IMR-90 (cell line): ENCODE measurements around the gene SLC16A5. TPM values are rescaled to one million over a fixed set of nuclear protein-coding genes. Genes with fewer than 3 reads are reported as not detected.

Source experiments
- ATAC-seq: fragments of 200-7000 bp; cut with Tn5 transposase; 2 replicates; pipeline ENCODE4 v1.9.1; 2020; ENCODE audit warnings: low read depth, mild to moderate bottlenecking, moderate library complexity
- BruUV-seq: library from RNA; stranded (reverse); fragments of 400-500 nt; replicated peaks from 2 replicates; lab custom pipeline; 2021; lab: Mats Ljungman, UMichigan
- CTCF ChIA-PET: fragments of 300-600 bp; formaldehyde crosslinking; extraction: SDS; loops from one replicate; lab custom pipeline; 2021; ENCODE audit warnings: antibody characterized with exemption; lab: Yijun Ruan, JAX
- POLR2A ChIA-PET: fragments of 300-600 bp; sonication (Branson Sonifier 250); formaldehyde crosslinking; loops from one replicate; lab custom pipeline; 2022; ENCODE audit warnings: antibody characterized with exemption; ENCODE audit not compliant: unreplicated experiment; lab: Charles Lee
- DNase-seq: peaks from one replicate; pipeline ENCODE4 v3.0.0; 2013
- H2AFZ ChIP-seq: replicated peaks from 2 replicates; pipeline ENCODE3; 2013; ENCODE audit warnings: low read length, mild to moderate bottlenecking; ENCODE audit not compliant: poor library complexity
- H2AK5ac ChIP-seq: 2 replicates; pipeline ENCODE4 v1.6.1; 2013; ENCODE audit warnings: low read depth, low read length, inconsistent platforms
- H2AK9ac ChIP-seq: replicated peaks from 2 replicates; pipeline ENCODE3; 2013; ENCODE audit warnings: mild to moderate bottlenecking, low read depth, low read length, moderate library complexity; ENCODE audit not compliant: poor library complexity
- H2BK120ac ChIP-seq: 2 replicates; pipeline ENCODE4 v1.6.1; 2013; ENCODE audit warnings: low read depth, low read length, inconsistent platforms
- H2BK15ac ChIP-seq: 3 replicates; pipeline ENCODE4 v1.6.1; 2013; ENCODE audit warnings: low read depth, low read length, inconsistent platforms
- H2BK20ac ChIP-seq: 2 replicates; pipeline ENCODE4 v1.6.1; 2013; ENCODE audit warnings: low read depth, mild to moderate bottlenecking, inconsistent platforms, low read length, moderate library complexity
- H2BK5ac ChIP-seq: 2 replicates; pipeline ENCODE4 v1.6.1; 2013; ENCODE audit warnings: mild to moderate bottlenecking, low read depth, low read length, inconsistent platforms; ENCODE audit not compliant: poor library complexity, severe bottlenecking
- H3K14ac ChIP-seq: replicated peaks from 2 replicates; pipeline ENCODE4 v1.6.1; 2013; ENCODE audit warnings: low read depth, low read length, inconsistent platforms
- H3K18ac ChIP-seq: 2 replicates; pipeline ENCODE4 v1.6.1; 2013; ENCODE audit warnings: low read depth, low read length, control low read depth
- H3K23ac ChIP-seq: 2 replicates; pipeline ENCODE4 v1.6.1; 2013; ENCODE audit warnings: low read depth, low read length, inconsistent platforms
- H3K27ac ChIP-seq: 2 replicates; pipeline ENCODE4 v1.5.1; 2013; ENCODE audit warnings: mild to moderate bottlenecking, control low read depth, low read length; ENCODE audit not compliant: insufficient read depth
- H3K27me3 ChIP-seq: 2 replicates; pipeline ENCODE4 v1.6.1; 2013; ENCODE audit warnings: low read length; ENCODE audit not compliant: control insufficient read depth, insufficient read depth
- H3K36me3 ChIP-seq: 2 replicates; pipeline ENCODE4 v1.6.1; 2013; ENCODE audit warnings: low read length, mixed read lengths; ENCODE audit not compliant: control insufficient read depth, insufficient read depth
- H3K4ac ChIP-seq: 2 replicates; pipeline ENCODE4 v1.6.1; 2013; ENCODE audit warnings: low read depth, low read length, inconsistent platforms
- H3K4me1 ChIP-seq: 2 replicates; pipeline ENCODE4 v1.6.1; 2013; ENCODE audit warnings: low read length, mixed read lengths; ENCODE audit not compliant: control insufficient read depth, insufficient read depth
- H3K4me2 ChIP-seq: 2 replicates; pipeline ENCODE4 v1.6.1; 2013; ENCODE audit warnings: low read depth, mild to moderate bottlenecking, control low read depth, low read length, moderate library complexity
- H3K4me3 ChIP-seq: 2 replicates; pipeline ENCODE4 v1.5.1; 2013; ENCODE audit warnings: low read depth, mild to moderate bottlenecking, control low read depth, low read length, moderate library complexity; ENCODE audit not compliant: insufficient read depth
- H3K56ac ChIP-seq: 2 replicates; pipeline ENCODE4 v1.6.1; 2013; ENCODE audit warnings: low read length, inconsistent platforms; ENCODE audit not compliant: insufficient read depth; ENCODE audit errors: extremely low read depth
- H3K79me1 ChIP-seq, 2 experiments: 2 replicates each; pipeline ENCODE4 v1.6.1; 2013; ENCODE audit warnings: low read length in 2 of 2, inconsistent platforms in 1 of 2, low read depth in 1 of 2
- H3K9ac ChIP-seq: 2 replicates; pipeline ENCODE4 v1.6.1; 2013; ENCODE audit warnings: low read depth, low read length, control low read depth
- H3K9me1 ChIP-seq: 2 replicates; pipeline ENCODE4 v1.6.1; 2013; ENCODE audit warnings: low read length, inconsistent platforms; ENCODE audit not compliant: insufficient read depth
- H3K9me3 ChIP-seq: 2 replicates; pipeline ENCODE4 v1.6.1; 2013; ENCODE audit warnings: low read length; ENCODE audit not compliant: control insufficient read depth, insufficient read depth
- H4K20me1 ChIP-seq: 2 replicates; pipeline ENCODE4 v1.6.1; 2013; ENCODE audit warnings: low read length, inconsistent platforms; ENCODE audit not compliant: insufficient read depth
- H4K5ac ChIP-seq: 2 replicates; pipeline ENCODE4 v1.6.1; 2013; ENCODE audit warnings: mild to moderate bottlenecking, low read depth, low read length, control low read depth
- H4K8ac ChIP-seq, 2 experiments: 2 replicates each; pipeline ENCODE4 v1.6.1; 2013; ENCODE audit warnings: low read depth in 2 of 2, low read length in 2 of 2, control low read depth in 1 of 2, inconsistent platforms in 1 of 2
- H4K91ac ChIP-seq: 2 replicates; pipeline ENCODE4 v1.6.1; 2013; ENCODE audit warnings: low read depth, low read length, inconsistent platforms; ENCODE audit not compliant: insufficient read depth
- WGBS, 2 experiments: methylation state at CpG; one replicate each; pipeline versions ENCODE4 v1.1.5 to v1.1.7; 2013; ENCODE audit warnings: missing lambda C conversion rate in 2 of 2; ENCODE audit not compliant: insufficient read length in 1 of 2; ENCODE audit errors: extremely low coverage in 2 of 2; 5-methylcytosine and 5-hydroxymethylcytosine counted together
- dilution Hi-C: fragments of 300-500 bp; cut with HindIII; formaldehyde crosslinking; loops from one replicate; pipeline ENCODE4 v1.14.3; 2018; ENCODE audit warnings: low sequenced_read_pairs; ENCODE audit not compliant: unreplicated experiment
- in situ Hi-C: fragments of 300-500 bp; cut with MboI; formaldehyde crosslinking; loops from 3 replicates; pipeline ENCODE4 v1.14.3; 2019; ENCODE audit warnings: low sequenced_read_pairs, inconsistent platforms, mixed read lengths
- intact Hi-C: fragments of 100-400 bp; cut with micrococcal nuclease; formaldehyde crosslinking; loops from 2 replicates; pipeline ENCODE4 v1.10.0; 2022
- polyA plus RNA-seq, 3 experiments: library from polyadenylated mRNA; depleted of rRNA; stranded (reverse); fragments of >200 nt; gene quantifications; 2 replicates each; pipeline ENCODE4 v1.2.3, GENCODE V29; 2012; ENCODE audit warnings: low replicate concordance in 1 of 3
- total RNA-seq: library from RNA; depleted of rRNA; stranded (reverse); fragments of >200 nt; gene quantifications from 2 replicates; pipeline ENCODE4 v1.2.3, GENCODE V29; 2012
- TF ChIP-seq, protein P1 (sequence below): conservative IDR thresholded peaks from 2 replicates; pipeline ENCODE4 v1.5.1; 2012; ENCODE audit warnings: mild to moderate bottlenecking, low read depth, low read length, improper control_type of control experiment

Gene SLC16A5
- total and polyA plus RNA-seq, 2 of the 4 experiments (the other 2 are of a cell fraction): 1.8 to 7.1 TPM

DNA sequence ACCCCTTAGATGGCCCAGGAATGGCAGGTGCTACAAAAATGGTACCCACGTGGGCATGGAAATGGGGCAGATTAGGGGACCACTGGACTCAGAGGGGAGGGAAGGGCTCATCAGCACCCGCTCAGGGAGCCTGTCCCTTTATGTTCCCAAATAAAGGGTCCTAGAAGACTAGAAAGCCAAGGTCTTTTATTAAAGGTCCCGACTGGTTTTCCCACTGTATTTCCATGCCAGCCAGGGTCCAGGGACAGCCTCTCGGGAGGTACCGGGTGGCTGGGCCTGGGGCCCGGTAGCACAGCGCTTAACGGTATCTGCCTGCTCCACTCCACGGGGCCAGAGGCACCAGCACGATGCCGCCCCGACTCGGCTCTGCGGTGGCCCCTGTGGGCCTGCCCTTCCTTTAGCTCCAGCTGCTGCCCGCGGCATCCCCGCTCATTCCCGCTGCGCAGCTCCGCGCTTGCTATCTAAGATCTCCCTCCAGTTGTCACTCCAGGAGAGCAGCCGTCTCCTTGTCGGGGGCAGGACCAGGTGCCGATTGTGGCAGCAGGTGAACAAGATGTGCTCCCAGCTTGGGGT lies 42.4 kb downstream of the SLC16A5 start:
- intact Hi-C loops: no loop called here
- DNase-seq: no peak
- H2AFZ ChIP-seq: peak overlapping the region; percentile 95
- H2BK5ac ChIP-seq: no peak overlapping the region
- peak overlapping the region; percentile 26 for H2AK9ac ChIP-seq
- H2BK20ac ChIP-seq: no peak overlapping the region
- no peaks in the 10 kb centered on the region for H3K9me3 ChIP-seq
- H3K18ac ChIP-seq: no peak overlapping the region
- in situ Hi-C loops: no loop called here
- no peak overlapping the region for H4K8ac ChIP-seq
- H3K9ac ChIP-seq: no peak overlapping the region; the same call in 1 of the 2 replicates
- H3K9me1 ChIP-seq: peaks cover 19% of the 10 kb centered on the region; the same call in 1 of the 2 replicates
- CTCF ChIA-PET: interaction anchor here (1.1 kb wide), 1 partner anchor 15 kb away, joined by 3 read pairs; no protein-coding TSS in a partner anchor
- no peak overlapping the region for H3K27ac ChIP-seq
- H3K23ac ChIP-seq: 0 out of 2 replicates have a peak overlapping the region, but pooled peaks have one; percentile 78
- BruUV-seq: TSS peak; percentile 33
- no peak overlapping the region for H4K5ac ChIP-seq
- H3K4ac ChIP-seq: no peak overlapping the region
- POLR2A ChIA-PET: no interaction called here
- H3K56ac ChIP-seq: no peak overlapping the region
- no peak for ATAC-seq
- H4K91ac ChIP-seq: no peak overlapping the region
- WGBS, 2 experiments: 90% methylated on average over 13 of the region's 24 CpGs; no CpG with 5 or more reads in 1 of the 2 experiments
- no peak overlapping the region; the same call in 1 of the 2 replicates for H3K4me2 ChIP-seq
- no peak overlapping the region; the same call in 1 of the 2 replicates for H2AK5ac ChIP-seq
- peaks cover 15% of the 10 kb centered on the region for H3K36me3 ChIP-seq
- H2BK120ac ChIP-seq: no peak overlapping the region
- no peak overlapping the region for H3K14ac ChIP-seq
- TF ChIP-seq, protein P1, sequence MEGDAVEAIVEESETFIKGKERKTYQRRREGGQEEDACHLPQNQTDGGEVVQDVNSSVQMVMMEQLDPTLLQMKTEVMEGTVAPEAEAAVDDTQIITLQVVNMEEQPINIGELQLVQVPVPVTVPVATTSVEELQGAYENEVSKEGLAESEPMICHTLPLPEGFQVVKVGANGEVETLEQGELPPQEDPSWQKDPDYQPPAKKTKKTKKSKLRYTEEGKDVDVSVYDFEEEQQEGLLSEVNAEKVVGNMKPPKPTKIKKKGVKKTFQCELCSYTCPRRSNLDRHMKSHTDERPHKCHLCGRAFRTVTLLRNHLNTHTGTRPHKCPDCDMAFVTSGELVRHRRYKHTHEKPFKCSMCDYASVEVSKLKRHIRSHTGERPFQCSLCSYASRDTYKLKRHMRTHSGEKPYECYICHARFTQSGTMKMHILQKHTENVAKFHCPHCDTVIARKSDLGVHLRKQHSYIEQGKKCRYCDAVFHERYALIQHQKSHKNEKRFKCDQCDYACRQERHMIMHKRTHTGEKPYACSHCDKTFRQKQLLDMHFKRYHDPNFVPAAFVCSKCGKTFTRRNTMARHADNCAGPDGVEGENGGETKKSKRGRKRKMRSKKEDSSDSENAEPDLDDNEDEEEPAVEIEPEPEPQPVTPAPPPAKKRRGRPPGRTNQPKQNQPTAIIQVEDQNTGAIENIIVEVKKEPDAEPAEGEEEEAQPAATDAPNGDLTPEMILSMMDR: no peak
- H4K20me1 ChIP-seq: peaks cover 12% of the 10 kb centered on the region
- dilution Hi-C loops: no loop called here
- peak overlapping the region; percentile 91; the same call in 1 of the 2 replicates for H3K4me3 ChIP-seq
- H3K4me1 ChIP-seq: no peaks in the 10 kb centered on the region; the same call in 1 of the 2 replicates
- H3K27me3 ChIP-seq: no peaks in the 10 kb centered on the region
- no peak overlapping the region for H2BK15ac ChIP-seq
- peaks cover 5 to 61% of the 10 kb centered on the region in 2 experiments for H3K79me1 ChIP-seq
